Kidney capillary endothelial cell (primary cell): ENCODE data around the gene AKAP4.

Source experiments
- DNase-seq: peaks from one replicate; pipeline ENCODE4 v3.0.0-alpha.2; 2018; ENCODE audit warnings: low spot score

AKAP4 gene

GRCh38 chrX:50200907-50201306 lies at the start of gene AKAP4:
Gene AKAP4 (minus strand): TSS chrX:50201007. CDS start chrX:50200889, 118 bp downstream.
- no peak for DNase-seq

- DNase-seq, result no peak
These were observed 10.7 kb upstream of the AKAP4 start for GRCh38 chrX:50211510-50211909.

GRCh38 chrX:50206753-50207152 lies 5.9 kb upstream of the AKAP4 start:
- DNase-seq, result no peak

GRCh38 chrX:50204364-50204899 lies 3.6 kb upstream of the AKAP4 start, which contains the start of gene CCNB3:
Gene CCNB3 (plus strand): TSS chrX:50204765. CDS start chrX:50285164, 80,399 bp downstream.
- peak; percentile 60 for DNase-seq

- DNase-seq, result peak; percentile 66
These were observed 1.7 kb upstream of the AKAP4 start for GRCh38 chrX:50202539-50202938.

- DNase-seq, result no peak
These were observed 2.5 kb downstream of the AKAP4 start for GRCh38 chrX:50198348-50198747.

GRCh38 chrX:50188859-50189600 lies 11.8 kb downstream of the AKAP4 start:
- DNase-seq, result no peak

- no peak for DNase-seq
These were observed 16.9 kb downstream of the AKAP4 start for GRCh38 chrX:50183891-50184290.

GRCh38 chrX:50180073-50180940 lies 20.5 kb downstream of the AKAP4 start:
- no peak for DNase-seq

GRCh38 chrX:50169717-50170116 lies 31.1 kb downstream of the AKAP4 start:
- no peak for DNase-seq

- DNase-seq, result peak; percentile 4
These were observed 32.5 kb downstream of the AKAP4 start for GRCh38 chrX:50168241-50168687.

- no peak for DNase-seq
These were observed 33.4 kb downstream of the AKAP4 start for GRCh38 chrX:50167366-50167765.

- DNase-seq, result no peak
These were observed 35.1 kb downstream of the AKAP4 start for GRCh38 chrX:50165727-50166126.

- DNase-seq, result no peak
These were observed 39.7 kb downstream of the AKAP4 start for GRCh38 chrX:50161127-50161526.

GRCh38 chrX:50158593-50158992 lies 42.2 kb downstream of the AKAP4 start:
- no peak for DNase-seq

- no peak for DNase-seq
These were observed 43.2 kb downstream of the AKAP4 start for GRCh38 chrX:50157545-50158135.

GRCh38 chrX:50154429-50154828 lies 46.4 kb downstream of the AKAP4 start:
- DNase-seq, result no peak

GRCh38 chrX:50152456-50152855 lies 48.4 kb downstream of the AKAP4 start:
- DNase-seq, result no peak

GRCh38 chrX:50147972-50148371 lies 52.8 kb downstream of the AKAP4 start:
- no peak for DNase-seq
